ENCODE data around the gene CCDC85C.

CCDC85C gene

GRCh38 chr14:99604766-99605298, 825 bp upstream of the CCDC85C start:
- FAIRE-seq, result no peak

- FAIRE-seq, result no peak
These were observed 315 bp upstream of the CCDC85C start for GRCh38 chr14:99604278-99604765.

- FAIRE-seq, result no peak
These were observed 1.1 kb downstream of the CCDC85C start for GRCh38 chr14:99602788-99603415.

- no peak for FAIRE-seq
These were observed 1.8 kb downstream of the CCDC85C start for GRCh38 chr14:99602054-99602787.

- FAIRE-seq, result no peak
These were observed 2.6 kb downstream of the CCDC85C start for GRCh38 chr14:99601361-99601831.

- FAIRE-seq, result no peak
These were observed 3.6 kb downstream of the CCDC85C start for GRCh38 chr14:99600232-99600888.

GRCh38 chr14:99599393-99599792, 4.6 kb downstream of the CCDC85C start:
- no peak for FAIRE-seq

GRCh38 chr14:99598774-99599173, 5.2 kb downstream of the CCDC85C start:
- no peak for FAIRE-seq

- no peak for FAIRE-seq
These were observed 6.0 kb downstream of the CCDC85C start for GRCh38 chr14:99597911-99598600.

GRCh38 chr14:99596772-99597171, 7.2 kb downstream of the CCDC85C start:
- FAIRE-seq, result no peak

- FAIRE-seq, result no peak
These were observed 7.9 kb downstream of the CCDC85C start for GRCh38 chr14:99596071-99596627.

GRCh38 chr14:99595524-99595923, 8.5 kb downstream of the CCDC85C start:
- FAIRE-seq, result no peak

- FAIRE-seq, result no peak
These were observed 9.0 kb downstream of the CCDC85C start for GRCh38 chr14:99595034-99595433.

- no peak for FAIRE-seq
These were observed 9.8 kb downstream of the CCDC85C start for GRCh38 chr14:99593971-99594841.

GRCh38 chr14:99592933-99593753, 10.9 kb downstream of the CCDC85C start:
- FAIRE-seq, result no peak

GRCh38 chr14:99592394-99592793, 11.6 kb downstream of the CCDC85C start:
- no peak for FAIRE-seq

- FAIRE-seq, result no peak
These were observed 13.1 kb downstream of the CCDC85C start for GRCh38 chr14:99590746-99591555.

- FAIRE-seq, result no peak
These were observed 14.1 kb downstream of the CCDC85C start for GRCh38 chr14:99589651-99590530.

- FAIRE-seq, result no peak
These were observed 15.0 kb downstream of the CCDC85C start for GRCh38 chr14:99589031-99589441.
